ENCODE results near the gene MFSD11.

The MFSD11 gene

GRCh38 chr17:76796081-76796480 lies 58.2 kb downstream of the MFSD11 start:
- H3K4me3 ChIP-seq (ENCODE audit: low read length, poor library complexity, severe bottlenecking): no peak overlapping the region
- H2AFZ ChIP-seq (ENCODE audit: low read length): no peak overlapping the region
- H3K9me2 ChIP-seq (replicated peaks; ENCODE audit: low read depth, low read length): no peaks in the 10 kb centered on the region
- H3K4me2 ChIP-seq (ENCODE audit: low read depth, low read length, poor library complexity, severe bottlenecking): no peak overlapping the region
- no peaks in the 10 kb centered on the region for H3K27me3 ChIP-seq (ENCODE audit: insufficient read depth, low read length, poor library complexity, severe bottlenecking)
- no peaks in the 10 kb centered on the region for H3K9me3 ChIP-seq (ENCODE audit: insufficient read depth, low read depth, low read length)
- H3F3A ChIP-seq (ENCODE audit: low read depth): no peaks in the 10 kb centered on the region; the same call in 1 of the 2 replicates
- no peaks in the 10 kb centered on the region for H3K36me3 ChIP-seq (ENCODE audit: insufficient read depth, low read length)
- H3K79me2 ChIP-seq (ENCODE audit: insufficient read depth, low read length): no peaks in the 10 kb centered on the region
- H3K4me1 ChIP-seq (ENCODE audit: insufficient read depth, low read length, poor library complexity, severe bottlenecking): peaks cover 7% of the 10 kb centered on the region
- H4K20me1 ChIP-seq (ENCODE audit: insufficient read depth, low read length, poor library complexity, severe bottlenecking): no peaks in the 10 kb centered on the region
- TF ChIP-seq EZH2phosphoT487 (IDR thresholded peaks at IDR 0.05; ENCODE audit: borderline replicate concordance): no peak
- TF ChIP-seq CTCF (conservative IDR thresholded peaks at IDR 0.05; ENCODE audit: low read length): no peak
- H3K9ac ChIP-seq (ENCODE audit: low read depth, low read length, poor library complexity, severe bottlenecking): no peak overlapping the region

DNA sequence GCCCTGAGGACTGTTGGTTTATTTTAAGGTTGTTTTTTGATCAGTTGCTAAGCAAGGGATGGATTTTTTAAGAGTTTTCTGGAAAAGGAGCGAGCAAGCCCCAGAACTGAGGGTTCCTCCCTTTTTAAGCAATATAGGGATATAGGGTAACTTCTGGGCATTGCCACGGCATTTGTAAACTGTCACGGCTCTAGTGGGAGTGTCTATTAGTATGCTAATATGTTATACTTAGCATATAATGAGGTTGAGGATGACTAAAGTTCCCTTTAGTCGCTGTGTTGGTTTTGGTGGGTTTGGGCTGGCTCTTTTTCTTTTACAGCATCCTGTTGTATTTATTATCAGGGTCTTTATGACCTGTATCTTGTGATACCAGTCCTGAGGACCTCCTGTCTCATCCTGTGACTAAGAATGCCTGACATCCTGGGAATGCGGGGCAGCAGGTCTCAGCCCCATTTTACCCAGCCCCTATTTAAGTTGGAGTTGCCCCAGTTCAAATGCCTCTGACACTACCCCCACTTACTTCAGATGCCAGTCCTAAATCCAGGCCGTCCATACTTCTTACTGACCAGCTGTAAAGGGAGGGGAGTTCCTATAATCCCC lies 59.4 kb downstream of the MFSD11 start:
- Histone ChIP-seq H3K4me1 (ENCODE audit: insufficient read depth, low read length, poor library complexity, severe bottlenecking) (peaks cover 4% of the 10 kb centered on the region), H3K9me3 (ENCODE audit: insufficient read depth, low read depth, low read length) (no peaks in the 10 kb centered on the region), H3K9ac (ENCODE audit: low read depth, low read length, poor library complexity, severe bottlenecking) (no peak overlapping the region), H3K9me2 (replicated peaks; ENCODE audit: low read depth, low read length) (no peaks in the 10 kb centered on the region), H3K4me3 (ENCODE audit: low read length, poor library complexity, severe bottlenecking) (no peak overlapping the region), H3K4me2 (ENCODE audit: low read depth, low read length, poor library complexity, severe bottlenecking) (no peak overlapping the region), H4K20me1 (ENCODE audit: insufficient read depth, low read length, poor library complexity, severe bottlenecking) (no peaks in the 10 kb centered on the region), H3K27me3 (ENCODE audit: insufficient read depth, low read length, poor library complexity, severe bottlenecking) (no peaks in the 10 kb centered on the region), H2AFZ (ENCODE audit: low read length) (no peak overlapping the region), H3K79me2 (ENCODE audit: insufficient read depth, low read length) (no peaks in the 10 kb centered on the region), H3K36me3 (ENCODE audit: insufficient read depth, low read length) (no peaks in the 10 kb centered on the region), H3F3A (ENCODE audit: low read depth) (no peaks in the 10 kb centered on the region)
- TF ChIP-seq CTCF (conservative IDR thresholded peaks at IDR 0.05; ENCODE audit: low read length): no peak
- no peak for TF ChIP-seq EZH2phosphoT487 (IDR thresholded peaks at IDR 0.05; ENCODE audit: borderline replicate concordance)

DNA sequence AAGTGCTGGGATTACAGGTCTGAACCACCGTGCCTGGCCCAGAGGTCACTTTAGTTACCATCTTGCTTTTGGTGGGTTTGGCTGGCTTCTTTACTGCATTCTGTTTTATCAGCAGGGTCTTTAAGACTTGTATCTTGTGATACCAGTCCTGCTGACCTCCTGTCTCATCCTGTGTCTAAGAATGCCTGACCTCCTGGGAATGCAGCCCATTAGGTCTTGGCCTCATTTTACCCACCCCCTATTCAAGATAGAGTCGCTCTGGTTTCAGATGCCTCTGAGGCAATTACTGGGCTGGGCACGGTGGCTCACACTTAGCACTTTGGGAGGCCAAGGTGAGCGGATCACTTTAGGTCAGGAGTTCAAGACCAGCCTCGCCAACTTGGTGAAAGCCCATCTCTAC lies 63.8 kb downstream of the MFSD11 start:
- H3K9me3 ChIP-seq (ENCODE audit: insufficient read depth, low read depth, low read length): no peaks in the 10 kb centered on the region
- H3F3A ChIP-seq (ENCODE audit: low read depth): no peaks in the 10 kb centered on the region
- no peaks in the 10 kb centered on the region for H4K20me1 ChIP-seq (ENCODE audit: insufficient read depth, low read length, poor library complexity, severe bottlenecking)
- H3K36me3 ChIP-seq (ENCODE audit: insufficient read depth, low read length): no peaks in the 10 kb centered on the region
- no peaks in the 10 kb centered on the region for H3K9me2 ChIP-seq (replicated peaks; ENCODE audit: low read depth, low read length)
- no peak overlapping the region for H2AFZ ChIP-seq (ENCODE audit: low read length)
- no peak overlapping the region for H3K4me2 ChIP-seq (ENCODE audit: low read depth, low read length, poor library complexity, severe bottlenecking)
- H3K79me2 ChIP-seq (ENCODE audit: insufficient read depth, low read length): no peaks in the 10 kb centered on the region
- TF ChIP-seq CTCF (conservative IDR thresholded peaks at IDR 0.05; ENCODE audit: low read length) (no peak), EZH2phosphoT487 (IDR thresholded peaks at IDR 0.05; ENCODE audit: borderline replicate concordance) (no peak)
- no peak overlapping the region for H3K4me3 ChIP-seq (ENCODE audit: low read length, poor library complexity, severe bottlenecking)
- no peaks in the 10 kb centered on the region for H3K27me3 ChIP-seq (ENCODE audit: insufficient read depth, low read length, poor library complexity, severe bottlenecking)
- H3K9ac ChIP-seq (ENCODE audit: low read depth, low read length, poor library complexity, severe bottlenecking): no peak overlapping the region
- H3K4me1 ChIP-seq (ENCODE audit: insufficient read depth, low read length, poor library complexity, severe bottlenecking): peaks cover 4% of the 10 kb centered on the region

Measured in Loucy (cell line).